ENCODE data around the gene MAN1C1.

Gene MAN1C1

DNA sequence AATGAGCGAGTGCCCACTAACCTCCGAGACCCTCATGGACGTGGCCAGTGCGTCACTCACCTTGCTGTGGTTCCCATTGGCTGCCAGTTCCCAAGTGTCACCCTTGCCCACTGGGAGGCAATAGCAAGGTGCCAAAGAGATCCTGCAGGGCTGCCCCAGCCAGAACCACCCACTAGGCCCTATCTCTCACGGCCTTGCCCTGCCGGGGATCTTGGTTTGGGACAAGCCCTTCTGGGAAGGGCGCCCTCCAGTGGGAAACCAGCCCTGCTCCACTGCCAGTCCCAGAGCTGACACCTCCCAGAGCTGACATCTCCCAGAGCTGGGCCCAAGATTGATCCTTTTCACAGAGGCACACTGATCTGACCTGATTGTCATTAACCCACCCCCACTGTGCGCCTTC is 181.3 kb downstream of the MAN1C1 start:
- DNase-seq (ENCODE audit: low read depth in 1 of 2, low spot score in 1 of 2) = no peak

DNA sequence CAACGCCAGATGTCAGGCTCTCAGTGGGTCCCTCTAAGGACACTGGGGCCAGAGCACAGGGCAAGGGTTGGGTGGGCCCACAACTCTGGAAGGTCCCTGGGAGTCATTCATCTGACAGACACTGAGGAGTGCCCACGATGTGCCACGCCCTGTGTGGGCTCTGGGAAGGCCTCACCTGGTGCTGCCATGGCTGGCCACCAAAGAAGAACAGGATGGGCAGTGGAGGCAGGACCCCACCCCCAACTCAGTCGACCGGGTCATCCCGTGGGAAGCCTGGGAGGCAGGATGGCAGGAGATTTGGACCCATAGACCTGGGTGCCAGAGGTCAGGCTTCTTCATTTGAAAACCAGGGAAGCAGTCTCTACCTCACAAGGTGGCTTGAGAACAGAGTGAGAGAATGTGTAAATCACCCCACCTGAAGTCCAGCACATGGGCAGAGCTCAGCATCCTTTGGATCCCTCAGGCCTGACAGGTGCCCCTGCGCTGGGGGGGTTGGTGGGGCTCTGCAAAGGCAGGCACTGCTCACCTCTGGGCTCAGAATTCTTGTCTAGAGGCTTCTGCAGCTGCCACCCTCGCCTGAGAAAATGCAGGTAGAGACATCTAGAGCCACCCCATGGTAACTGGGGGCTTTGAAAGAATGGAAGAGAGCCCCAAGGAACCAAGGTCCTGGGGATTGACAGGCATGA is 182.2 kb downstream of the MAN1C1 start:
- no peak for DNase-seq (ENCODE audit: low read depth in 1 of 2, low spot score in 1 of 2)

DNA sequence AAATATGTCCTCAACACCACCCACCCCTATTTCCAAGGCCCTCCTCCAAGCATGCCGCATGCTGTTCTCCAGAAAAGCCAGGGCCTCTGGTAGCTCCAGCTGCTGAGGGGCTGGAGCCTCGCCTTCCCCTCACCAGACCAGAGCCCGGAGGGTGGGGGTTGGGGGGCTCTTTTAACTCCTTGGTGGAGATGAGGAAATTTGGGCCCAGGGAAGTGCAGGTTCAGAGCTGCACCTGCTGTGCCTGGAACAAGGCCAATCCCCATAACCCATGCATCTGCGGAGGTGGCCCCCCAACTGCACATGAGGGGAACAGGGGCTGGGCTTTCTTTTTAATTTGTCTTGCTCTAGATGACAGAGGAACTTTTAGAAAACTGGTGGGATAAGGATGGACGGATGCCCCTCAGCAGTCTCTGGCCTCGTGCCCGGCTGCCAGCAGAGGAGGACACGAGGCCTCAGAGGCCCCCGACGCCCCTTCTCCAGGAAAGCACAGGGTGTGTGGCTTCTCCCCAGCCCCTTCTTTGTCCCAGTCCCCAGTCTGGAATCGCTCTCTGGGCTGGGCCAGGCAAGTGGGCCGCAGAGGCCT is 182.9 kb downstream of the MAN1C1 start:
- no peak for DNase-seq (ENCODE audit: low read depth in 1 of 2, low spot score in 1 of 2)

DNA sequence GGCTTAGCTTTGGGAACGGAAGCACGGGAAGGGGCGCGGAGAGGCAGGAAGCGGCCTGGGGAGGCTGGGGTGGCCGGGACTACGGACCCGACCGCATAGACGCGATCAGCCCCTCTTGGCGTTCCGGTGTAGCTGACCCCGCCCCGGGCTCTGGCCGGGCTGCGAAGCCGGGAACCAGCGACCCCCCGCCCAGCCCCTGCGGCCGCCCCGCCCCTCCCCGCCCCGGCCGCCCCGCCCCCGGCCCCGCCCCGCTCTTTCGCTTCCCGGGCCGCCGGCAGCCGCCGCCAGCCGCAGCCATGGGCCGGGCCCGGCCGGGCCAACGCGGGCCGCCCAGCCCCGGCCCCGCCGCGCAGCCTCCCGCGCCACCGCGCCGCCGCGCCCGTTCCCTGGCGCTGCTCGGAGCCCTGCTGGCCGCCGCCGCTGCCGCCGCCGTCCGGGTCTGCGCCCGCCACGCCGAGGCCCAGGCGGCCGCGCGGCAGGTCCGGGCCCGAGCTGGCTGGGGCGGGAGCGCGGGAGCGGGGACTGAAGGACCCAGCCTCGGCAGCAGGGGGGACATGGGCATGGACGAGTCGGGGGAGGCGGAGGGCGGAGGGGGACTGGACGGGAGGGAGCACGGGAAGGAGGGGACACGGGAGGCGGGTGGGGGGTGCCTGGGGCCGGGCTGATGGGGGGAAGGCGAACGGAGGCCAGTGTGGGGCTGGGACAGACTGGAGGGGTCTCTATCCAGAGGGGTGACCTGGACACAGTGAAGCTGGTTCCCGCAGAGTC is 183.5 kb downstream of the MAN1C1 start, which contains the start of gene SELENON:
Gene SELENON (plus strand): TSS at position 259 of the 768 bp plus-strand sequence. CDS start 38 bp downstream, at position 297.
- DNase-seq (ENCODE audit: low read depth in 1 of 2, low spot score in 1 of 2) = peak in 1 of 2 donors; percentile 26

DNA sequence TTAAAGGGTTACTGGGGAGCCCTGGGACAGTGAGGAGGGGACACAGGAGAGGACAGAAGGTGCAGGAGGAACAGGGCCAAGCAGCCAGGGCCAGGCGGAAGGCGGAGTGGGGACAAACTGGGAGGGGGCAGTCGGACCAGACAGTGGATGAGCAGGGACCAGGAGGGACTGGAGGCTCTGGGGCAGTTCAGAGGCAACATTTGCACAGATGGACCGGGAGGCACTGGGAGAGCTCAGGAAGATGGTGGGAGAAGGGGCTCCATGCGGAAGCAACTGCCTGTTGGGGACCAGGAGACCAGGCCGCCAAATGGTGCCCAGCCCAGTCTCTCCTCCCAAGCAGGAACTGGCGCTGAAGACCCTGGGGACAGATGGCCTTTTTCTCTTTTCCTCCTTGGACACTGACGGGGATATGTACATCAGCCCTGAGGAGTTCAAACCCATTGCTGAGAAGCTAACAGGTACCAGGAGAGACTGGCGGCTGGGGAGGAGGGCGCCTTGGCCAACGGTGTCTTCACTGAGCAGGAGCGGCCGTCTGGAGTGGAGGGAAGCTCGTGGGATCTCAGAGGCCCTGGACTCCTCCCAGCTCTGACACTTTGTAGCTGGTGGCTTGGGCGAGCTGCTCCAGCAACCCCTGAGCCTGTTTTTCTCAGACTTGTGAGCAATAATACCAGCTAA is 184.2 kb downstream of the MAN1C1 start:
- DNase-seq (ENCODE audit: low read depth in 1 of 2, low spot score in 1 of 2) = no peak

DNA sequence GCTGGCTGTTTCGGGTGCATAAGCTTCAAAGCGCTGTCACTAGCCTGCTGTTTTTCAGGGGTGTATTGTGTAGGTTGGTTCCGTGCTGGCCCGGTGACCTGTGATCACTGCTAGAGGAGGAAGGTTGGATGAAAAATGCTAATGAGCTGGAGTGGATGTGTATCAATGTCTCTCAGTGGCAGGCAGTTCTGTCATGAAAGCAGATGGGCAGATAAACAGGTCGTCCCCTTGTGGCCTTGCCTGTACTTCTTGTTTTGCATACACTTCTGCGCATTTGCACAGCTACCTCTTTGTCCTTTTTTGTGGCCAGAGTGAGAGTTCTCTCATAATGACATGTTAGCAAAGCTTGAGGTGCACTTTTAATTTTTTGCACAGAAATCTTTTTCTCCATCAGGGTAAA is 186.3 kb downstream of the MAN1C1 start:
- no peak for DNase-seq (ENCODE audit: low read depth in 1 of 2, low spot score in 1 of 2)

DNA sequence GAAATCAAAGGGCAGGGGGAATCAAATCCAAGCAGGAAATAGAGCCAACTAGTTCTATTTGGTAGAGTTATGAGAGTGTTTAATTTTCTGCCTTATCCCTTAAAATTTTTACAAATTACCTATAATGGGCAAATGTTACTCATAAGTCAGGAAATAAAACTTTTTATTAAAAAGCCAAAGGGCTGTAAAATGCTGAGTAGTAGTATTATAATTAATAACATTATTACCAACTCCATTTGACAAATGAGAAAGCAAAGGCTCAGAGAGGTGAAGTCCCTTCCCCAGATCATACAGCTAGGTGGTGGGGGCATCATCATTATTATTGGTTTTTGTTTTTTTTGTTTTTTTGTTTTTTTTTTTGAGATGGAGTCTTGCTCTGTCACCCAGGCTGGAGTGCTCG is 186.8 kb downstream of the MAN1C1 start:
- no peak for DNase-seq (ENCODE audit: low read depth in 1 of 2, low spot score in 1 of 2)

DNA sequence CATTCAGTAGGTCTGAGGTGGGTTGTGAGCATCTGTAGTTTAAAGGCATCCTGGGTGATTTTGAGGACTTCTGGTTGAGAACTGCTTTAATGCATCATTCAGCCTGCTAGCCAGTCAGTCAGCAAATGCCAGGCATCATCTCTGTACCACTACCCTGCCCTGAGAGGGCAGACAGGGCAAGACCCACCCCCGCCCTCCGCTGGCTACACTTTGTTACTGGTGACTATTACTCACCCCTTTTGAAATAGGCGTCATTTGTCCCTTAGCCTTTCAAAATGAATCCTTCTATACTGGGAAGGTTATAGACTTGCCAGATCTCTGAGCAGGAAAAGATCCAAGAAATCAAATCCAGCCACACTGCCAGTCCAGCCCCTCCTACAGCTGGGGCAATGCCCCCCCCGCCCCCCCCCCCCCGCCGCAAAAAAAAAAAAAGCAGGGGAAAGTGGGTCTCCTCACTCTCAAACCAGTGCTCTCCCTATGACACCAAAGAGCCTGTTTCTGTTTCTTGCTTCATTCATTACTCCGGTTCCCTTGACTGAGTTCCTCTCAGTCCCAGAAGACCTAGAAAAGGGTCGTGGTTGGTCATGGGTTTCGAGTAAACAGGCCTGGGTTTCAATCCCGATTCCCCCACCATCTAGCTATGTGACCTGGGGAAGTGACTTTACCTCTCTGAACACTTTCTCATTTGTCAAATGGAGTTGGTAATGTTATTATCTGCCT is 187.8 kb downstream of the MAN1C1 start:
- no peak for DNase-seq (ENCODE audit: low read depth in 1 of 2, low spot score in 1 of 2)

DNA sequence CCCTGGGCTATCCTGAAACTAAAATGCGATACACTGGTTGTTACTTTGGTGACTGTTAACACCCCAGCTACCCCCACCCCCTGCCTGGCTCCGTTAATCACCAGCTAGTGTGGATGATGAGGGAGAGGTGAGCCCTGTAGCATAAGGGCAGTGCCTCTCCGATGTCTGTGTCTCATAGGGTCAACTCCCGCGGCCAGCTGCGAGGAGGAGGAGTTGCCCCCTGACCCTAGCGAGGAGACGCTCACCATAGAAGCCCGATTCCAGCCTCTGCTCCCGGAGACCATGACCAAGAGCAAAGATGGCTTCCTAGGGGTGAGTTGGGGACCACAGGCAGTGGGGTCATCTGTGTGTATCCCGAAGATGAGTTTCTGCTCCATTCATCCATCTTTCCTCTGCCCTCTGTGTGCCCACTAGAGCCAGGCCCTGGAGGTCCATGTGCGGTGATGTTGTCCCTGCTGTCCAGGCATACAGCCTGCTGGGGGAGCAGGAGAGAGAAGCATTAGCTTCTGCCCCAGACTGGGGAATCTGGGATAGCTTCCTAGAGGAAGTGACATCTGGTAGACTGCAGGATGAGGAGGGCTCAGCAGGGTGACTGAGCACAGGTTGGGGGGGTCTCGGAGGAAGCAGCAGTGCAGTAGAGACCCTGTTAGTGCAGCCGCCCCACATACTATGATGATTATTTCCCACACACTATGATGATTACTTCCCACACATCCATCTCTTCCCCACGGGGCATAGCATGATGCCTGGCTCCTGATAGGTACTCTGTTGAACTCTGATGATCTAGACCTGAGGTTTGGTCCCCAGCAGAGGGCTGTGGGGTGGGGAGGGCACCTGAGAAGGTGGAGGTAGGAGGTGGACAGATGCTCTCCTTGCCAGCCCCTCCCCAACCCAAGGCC is 188.6 kb downstream of the MAN1C1 start:
- no peak for DNase-seq (ENCODE audit: low read depth in 1 of 2, low spot score in 1 of 2)

DNA sequence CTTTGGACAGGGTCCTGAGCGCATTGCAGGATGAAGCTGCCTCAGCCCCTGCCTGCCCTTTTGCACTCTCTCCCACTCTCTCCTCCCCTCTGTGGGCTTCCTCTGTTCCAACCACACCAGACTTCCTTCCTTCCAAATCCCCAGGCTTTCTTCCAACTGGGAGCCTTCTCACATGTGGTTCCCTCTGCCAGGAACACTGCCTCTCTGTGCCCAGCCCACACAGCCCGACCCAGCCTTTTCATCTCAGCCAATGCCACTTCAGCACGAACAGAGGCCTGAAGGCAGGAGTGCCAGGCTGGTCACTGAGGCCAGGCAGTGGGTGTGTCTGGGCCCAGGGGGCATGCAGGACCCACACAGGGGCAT is 189.3 kb downstream of the MAN1C1 start:
- DNase-seq (ENCODE audit: low read depth in 1 of 2, low spot score in 1 of 2) = no peak

DNA sequence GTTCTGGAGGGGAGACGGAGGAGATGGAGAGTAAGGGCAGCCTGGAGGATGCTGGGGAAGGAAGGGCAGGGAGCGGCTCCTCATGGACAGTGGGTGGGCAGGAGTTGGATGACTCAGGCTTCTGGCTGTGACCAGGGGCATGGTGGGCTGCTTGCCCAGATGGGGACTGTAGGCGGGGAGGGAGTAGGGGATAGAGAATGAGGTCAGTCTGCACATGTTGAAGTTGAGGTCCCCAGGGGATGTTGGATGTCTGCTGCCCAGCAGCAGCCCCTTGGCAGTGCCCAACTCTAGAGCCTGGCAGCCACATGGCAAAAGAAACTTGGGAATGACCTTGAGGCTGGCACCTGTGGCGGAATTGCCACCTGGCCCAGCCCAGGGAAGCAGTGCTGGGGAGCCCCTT is 189.8 kb downstream of the MAN1C1 start:
- DNase-seq (ENCODE audit: low read depth in 1 of 2, low spot score in 1 of 2) = no peak

DNA sequence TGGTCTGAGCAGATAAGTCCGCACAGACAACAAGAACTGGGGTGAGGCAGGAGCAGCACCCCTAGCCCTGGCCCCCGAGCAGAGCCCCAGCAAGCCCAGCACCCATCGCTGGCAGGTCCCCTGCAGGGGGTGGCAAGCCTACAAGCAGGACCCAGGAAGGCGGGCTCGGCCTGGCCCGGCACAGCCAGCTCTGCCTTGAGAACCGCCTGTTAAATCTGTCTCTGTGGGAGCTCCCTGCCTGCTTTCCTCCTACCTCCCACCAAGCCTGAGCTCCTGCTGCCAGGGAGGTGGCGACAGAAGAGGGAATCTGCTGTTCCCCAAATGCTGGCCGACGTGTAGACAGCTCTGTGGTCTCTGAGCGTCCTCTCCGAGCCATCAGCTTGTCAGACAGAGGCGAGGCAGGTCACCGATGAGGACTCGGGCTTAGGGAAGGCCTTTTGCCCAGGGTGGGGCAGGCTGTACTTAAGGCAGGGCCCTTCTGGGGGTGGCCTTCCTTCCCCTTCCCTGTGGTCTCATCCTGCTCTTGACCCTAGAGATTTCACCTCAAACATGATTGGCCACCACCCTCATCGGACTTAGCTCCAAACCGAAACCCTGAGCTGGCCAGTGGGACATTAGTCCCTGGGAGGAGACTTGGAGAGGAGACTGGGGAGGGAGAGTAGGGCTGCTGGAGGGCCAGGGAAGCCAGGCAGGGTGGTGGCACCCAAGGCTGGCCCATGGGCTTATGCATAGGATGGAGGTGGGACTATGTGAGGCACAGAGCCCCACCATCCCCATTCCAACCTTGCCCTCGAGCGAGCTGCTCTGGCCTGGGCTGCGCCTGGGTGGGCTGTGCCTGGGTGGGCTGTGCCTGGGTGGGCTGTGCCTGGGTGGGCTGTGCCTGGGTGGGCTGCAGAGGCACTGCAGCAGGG is 191.1 kb downstream of the MAN1C1 start:
- DNase-seq (ENCODE audit: low read depth in 1 of 2, low spot score in 1 of 2) = no peak

DNA sequence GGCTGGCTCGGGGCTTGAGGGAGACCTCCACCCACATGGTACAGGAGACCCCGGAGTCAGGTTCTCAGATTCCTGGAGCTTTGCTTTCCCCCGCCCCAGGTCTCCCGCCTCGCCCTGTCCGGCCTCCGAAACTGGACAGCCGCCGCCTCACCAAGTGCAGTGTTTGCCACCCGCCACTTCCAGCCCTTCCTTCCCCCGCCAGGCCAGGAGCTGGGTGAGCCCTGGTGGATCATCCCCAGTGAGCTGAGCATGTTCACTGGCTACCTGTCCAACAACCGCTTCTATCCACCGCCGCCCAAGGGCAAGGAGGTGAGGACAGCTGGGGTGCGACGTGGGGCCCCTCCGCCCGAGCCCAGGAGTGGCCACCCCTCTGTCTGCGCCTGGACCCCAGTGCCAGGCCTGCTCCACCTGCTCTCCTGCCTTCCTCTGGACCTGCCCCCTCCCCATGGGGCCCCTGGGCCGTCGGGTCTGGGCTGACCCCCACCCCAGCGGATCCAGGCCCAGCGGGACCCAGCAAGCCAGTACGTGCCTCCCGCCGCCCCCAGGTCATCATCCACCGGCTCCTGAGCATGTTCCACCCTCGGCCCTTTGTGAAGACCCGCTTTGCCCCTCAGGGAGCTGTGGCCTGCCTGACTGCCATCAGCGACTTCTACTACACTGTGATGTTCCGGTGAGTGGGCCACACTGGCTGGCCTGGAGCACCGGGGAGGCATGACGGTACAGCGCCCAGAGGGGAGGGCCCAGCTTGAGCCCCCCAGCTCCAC is 192.1 kb downstream of the MAN1C1 start:
- no peak for DNase-seq (ENCODE audit: low read depth in 1 of 2, low spot score in 1 of 2)

DNA sequence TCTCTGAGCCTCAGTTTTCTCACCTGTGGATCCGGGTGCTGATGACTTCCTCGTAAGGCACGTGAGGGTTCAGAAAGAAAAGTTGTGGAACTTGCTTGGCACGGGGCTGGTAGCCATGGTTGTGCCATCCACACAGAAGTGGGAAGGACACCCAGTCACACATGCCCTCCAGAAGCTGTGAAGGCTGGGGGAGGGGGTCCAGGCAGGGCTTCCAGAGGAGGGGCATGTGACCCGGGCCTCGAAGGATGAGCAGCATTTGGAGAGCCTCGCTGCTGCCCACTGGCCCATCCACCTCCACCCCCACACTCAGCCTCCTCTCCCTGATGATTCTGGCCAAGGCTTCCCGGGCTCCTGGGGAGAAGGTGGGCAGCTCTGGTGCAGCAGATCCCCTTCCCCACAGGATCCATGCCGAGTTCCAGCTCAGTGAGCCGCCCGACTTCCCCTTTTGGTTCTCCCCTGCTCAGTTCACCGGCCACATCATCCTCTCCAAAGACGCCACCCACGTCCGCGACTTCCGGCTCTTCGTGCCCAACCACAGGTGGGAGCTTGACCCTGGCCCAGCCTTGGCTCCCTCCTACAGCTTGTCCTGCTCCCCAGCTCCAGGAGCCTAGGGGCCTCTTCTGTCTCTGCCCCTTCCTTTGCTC is 192.8 kb downstream of the MAN1C1 start:
- DNase-seq (ENCODE audit: low read depth in 1 of 2, low spot score in 1 of 2) = no peak

DNA sequence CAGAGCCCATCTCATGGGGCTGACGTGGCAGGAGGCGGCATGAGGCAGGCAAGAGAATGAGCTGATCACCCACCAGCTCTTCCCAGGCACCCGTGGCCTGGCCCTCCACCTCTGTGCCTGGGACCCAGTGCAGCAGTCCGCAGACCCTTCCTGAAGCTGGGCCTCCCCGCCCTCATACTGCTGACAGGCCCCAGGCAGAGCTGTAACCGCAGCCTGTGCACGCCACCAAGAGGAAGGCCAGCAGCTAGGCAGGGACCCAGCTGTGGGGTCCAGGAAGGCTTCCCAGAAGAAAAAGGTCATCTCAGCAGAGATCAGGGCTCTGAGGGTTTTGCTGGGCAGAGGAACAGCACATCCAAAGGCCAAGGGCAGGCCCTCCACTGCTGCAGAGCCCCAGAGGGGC is 193.3 kb downstream of the MAN1C1 start:
- DNase-seq (ENCODE audit: low read depth in 1 of 2, low spot score in 1 of 2) = no peak

DNA sequence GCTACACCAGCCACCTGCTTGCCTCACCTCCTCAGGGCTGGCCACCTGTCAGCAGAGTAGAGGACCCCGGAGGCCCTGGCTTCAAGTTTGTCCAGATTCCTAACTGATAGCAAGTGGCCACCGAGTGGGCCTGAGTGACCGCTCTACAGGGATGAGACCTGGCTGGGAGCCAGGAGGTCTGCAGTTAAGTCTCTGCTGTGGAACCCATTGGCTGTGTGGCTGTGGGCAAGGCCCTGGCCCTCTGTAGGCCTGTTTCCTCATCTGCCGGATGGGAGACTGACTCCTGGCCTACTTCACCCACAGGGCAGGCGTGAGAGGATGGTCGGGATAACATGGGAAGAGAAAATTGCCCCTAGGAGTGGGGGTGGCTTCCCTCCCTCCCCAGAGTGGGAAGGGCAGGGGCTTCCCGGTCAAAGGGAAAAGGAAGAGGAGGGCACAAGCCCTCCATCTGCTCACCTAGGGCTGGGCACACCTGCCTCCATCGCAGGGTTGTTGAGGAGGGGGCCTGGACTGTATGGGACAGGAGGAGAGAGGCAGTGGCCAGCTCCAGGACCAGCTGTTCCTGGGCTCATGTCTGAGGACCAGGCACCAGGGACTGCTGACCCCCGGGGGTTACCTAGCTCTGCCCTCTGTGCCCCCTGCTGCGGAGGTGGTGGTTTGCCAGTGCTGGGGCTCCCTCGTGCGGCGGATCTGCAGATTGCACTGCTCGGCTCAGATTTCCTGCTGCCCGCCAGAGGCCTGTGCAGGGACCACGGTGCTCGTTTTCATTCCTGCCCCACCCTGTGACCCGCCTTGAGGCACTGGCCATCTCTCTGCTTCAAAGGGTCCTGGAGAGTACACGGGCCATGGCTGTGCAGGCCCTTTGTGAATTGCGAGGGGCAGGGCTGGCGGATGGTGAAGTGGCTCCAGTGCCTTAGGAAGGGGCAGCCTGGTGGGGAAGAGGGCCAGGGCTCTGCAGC is 194.0 kb downstream of the MAN1C1 start:
- DNase-seq (ENCODE audit: low read depth in 1 of 2, low spot score in 1 of 2) = peak; percentile 61 to 80

Measured in stimulated activated CD4-positive, alpha-beta T cell treated with anti-CD3 and anti-CD28 coated beads, Interleukin-15, amount 100 ng/mL, for 1 hour (primary cell).